Activated CD8-positive, alpha-beta memory T cell treated with anti-CD3 and anti-CD28 coated beads, Interleukin-2, amount 50 U/mL, for 24 hours (primary cell): Measurements from ENCODE around the gene ASAP3.
"Not testable (repeated sequence)": the region's sequence is repeated elsewhere in the genome, so short reads cannot be mapped to it uniquely, and the experiment has no call there.

Source experiments
- DNase-seq: peaks from one replicate; pipeline ENCODE4 v3.0.0-alpha.2; 2020; ENCODE audit errors: extremely low read depth

Gene ASAP3

DNA sequence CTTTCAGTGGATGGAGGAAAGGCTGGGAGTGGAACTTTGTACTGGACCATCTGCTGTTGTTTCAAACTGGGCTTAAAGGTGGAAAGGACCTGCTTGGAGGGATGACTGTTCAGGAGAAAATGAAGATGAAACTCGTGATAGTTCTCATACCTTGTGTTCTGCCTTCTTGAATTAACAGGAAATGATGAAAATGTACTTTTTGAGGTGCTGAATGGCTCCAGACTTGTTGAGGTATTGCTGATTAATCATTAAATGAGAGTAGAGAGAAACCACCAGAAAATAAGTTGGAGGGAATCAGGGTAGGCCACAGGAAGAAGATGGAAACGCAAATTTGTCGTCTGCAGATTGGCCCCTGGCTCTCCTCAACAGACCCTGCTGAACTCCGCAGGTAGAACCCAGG, 88.1 kb downstream of the ASAP3 start:
- no peak for DNase-seq

DNA sequence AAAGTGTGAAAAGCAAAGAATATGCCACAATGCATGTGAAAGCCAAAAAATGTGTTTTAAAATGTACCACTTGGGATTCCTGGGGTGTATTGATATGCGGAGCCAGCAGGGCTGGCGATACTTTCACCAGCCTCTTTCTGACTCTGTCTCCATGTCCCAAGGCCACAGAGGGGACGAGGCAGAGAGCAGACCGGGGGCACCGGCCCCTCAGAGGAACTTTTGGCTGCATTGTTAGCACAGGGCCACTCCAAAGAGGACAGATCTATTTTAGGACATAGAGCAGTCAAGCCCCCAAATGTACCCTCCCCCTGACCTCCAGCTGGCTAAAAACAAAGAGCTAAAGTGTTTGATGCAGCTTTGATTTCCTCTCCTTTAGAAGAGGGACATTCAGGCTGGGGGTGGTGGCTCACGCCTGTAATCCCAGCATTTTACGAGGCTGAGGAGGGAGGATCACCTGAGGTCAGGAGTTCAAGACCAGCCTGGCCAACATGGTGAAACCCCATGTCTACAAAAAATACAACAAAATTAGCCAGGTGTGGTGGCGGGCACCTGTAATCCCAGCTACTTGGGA, 88.7 kb downstream of the ASAP3 start:
- DNase-seq, result no peak

DNA sequence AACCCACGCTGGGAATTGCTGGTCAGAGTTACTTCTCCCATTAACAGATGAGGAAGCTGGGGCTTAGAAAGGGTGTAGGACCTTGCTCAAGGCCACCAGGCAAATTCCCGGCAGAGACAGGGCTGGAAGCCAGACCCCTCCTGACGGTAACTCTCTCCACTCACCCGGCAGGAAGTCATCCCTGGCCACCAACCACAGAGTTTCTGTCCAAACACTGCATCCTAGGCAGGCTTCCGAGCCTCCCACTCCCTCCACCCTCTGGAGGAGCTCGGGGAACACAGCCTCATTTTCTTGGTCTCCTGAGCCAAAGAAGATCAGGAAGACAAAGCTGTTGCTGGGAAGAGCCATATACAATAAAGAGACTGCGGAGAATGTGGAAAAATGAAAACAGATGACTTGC, 89.3 kb downstream of the ASAP3 start:
- DNase-seq, result no peak

DNA sequence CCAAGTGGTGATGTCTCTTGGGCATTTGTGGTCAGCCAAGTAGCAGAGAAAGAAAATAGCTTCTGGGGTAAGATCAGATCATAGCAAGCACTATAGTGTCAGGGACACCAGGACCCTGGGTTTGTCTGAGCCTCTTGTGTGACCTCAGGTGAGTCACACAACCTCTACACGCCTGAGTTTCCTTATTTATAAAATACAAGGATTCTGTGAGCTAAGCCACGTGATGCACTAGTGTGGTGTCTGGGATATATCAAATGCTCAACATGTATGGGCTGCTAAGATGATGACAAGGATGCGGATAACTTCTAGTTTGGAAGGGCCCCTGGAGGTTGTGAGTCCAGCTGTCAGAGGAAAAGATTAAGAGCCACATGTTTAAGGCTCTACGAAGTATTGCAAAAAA, 89.8 kb downstream of the ASAP3 start:
- no peak for DNase-seq

DNA sequence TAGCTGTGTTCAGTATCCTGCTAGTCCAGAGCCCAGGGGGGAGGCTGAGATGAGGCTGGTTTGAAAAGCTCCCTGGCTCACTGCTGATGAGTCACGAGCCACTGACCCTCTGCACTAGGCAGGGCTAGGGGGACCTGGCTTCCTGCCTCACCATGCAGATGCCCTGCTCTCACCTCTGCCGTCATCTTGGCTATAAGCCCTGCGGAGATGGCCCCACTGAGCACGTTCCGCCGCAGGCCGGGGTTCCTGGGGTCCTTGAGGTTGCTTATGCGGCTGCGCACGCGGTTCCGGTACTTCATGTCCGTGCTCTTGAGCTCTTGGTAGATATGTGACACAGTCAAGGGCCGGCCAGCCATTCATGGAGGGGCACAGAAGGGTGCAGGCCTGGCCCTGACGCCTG, 90.3 kb downstream of the ASAP3 start:
- DNase-seq, result no peak

DNA sequence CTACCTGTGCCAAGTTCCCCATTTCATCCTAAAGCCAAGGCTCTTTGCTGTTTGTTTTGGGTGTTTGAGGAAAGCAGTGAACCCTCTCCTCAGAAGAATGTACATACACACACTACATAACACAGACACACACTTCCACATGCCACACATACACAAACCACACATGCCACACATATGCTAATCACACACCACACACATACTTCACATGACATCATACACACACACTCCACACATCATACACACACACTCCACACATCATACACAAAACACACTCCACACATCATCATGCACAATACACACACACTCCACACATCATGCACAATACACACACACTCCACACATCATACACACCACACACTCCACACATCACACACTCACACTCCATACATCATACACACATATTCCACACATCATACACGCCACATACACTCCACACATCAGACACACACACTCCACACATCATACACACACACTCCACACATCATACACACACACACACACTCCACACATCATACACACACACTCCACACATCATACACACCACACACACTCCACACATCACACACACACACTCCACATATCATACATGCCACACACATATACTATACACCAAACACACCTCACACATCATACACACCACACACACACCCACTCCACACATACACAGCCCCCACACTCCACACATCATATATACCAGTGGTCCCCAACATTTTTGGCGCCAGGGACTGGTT, 91.7 kb downstream of the ASAP3 start:
- DNase-seq, result no peak

DNA sequence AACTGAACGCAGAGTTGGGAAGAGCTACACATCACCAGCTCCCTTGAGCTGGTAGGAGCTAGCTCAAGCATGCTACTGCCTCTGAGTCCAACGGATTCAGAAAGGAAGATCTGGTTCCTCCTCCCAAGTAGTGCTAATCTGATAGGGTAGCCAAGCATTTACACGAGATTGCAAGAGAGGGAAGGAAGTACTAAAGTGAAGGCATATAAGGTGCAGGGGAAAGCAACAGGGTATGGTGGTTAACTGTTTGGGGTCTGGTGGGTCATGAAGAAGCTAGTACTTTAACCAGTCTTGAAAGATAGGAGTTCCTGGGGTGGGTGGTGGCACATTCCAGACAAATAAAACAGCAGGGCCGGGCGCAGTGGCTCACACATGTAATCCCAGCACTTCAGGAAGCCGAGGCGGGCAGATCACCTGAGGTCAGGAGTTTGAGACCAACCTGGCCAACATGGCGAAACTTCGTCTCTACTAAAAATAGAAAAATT, 94.1 kb downstream of the ASAP3 start:
- no peak for DNase-seq

DNA sequence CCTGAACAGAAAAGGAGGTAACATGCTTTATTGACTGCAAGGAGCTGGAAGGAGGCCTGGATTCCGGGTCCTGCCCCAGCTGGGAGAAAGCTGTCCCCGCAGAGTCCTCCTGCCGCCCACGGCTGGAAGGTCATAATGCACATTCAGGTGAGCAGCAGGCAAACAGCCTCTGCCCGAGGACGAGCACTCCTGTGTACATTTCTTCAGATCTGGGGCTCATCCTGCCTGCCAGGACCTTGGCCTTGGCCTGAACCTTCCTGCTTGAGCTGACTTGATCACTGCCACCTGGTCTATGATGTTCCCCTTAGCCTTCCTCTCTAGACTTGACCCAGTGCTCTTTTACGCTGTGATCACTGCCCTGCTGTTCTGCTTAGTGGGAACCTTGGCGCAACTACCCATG, 96.5 kb downstream of the ASAP3 start:
- DNase-seq, result no peak

DNA sequence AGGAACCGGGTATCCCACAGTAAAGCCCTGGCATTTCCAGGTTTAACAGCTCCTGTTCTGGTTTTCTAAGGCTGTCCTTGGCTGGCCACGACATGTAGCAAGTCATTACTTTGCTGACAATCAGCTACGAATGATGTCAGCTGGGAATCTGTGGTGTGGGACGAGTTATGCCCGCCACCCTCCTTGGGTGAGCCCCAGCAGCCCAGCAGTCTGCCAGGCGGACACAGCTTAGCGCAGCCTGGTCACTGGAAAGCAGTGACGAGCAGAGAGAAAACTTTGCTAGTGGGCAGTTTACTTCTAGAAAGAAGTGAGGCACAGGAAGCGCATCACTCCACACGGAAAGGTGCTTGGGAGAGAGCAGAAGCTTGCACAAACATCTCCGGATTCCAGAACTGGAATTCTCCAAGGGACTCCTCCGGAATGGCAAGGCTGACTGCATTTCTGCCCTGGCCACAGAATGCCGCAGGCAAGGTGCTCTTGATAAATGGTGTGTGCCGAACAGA, 98.8 kb downstream of the ASAP3 start:
- DNase-seq, result no peak

DNA sequence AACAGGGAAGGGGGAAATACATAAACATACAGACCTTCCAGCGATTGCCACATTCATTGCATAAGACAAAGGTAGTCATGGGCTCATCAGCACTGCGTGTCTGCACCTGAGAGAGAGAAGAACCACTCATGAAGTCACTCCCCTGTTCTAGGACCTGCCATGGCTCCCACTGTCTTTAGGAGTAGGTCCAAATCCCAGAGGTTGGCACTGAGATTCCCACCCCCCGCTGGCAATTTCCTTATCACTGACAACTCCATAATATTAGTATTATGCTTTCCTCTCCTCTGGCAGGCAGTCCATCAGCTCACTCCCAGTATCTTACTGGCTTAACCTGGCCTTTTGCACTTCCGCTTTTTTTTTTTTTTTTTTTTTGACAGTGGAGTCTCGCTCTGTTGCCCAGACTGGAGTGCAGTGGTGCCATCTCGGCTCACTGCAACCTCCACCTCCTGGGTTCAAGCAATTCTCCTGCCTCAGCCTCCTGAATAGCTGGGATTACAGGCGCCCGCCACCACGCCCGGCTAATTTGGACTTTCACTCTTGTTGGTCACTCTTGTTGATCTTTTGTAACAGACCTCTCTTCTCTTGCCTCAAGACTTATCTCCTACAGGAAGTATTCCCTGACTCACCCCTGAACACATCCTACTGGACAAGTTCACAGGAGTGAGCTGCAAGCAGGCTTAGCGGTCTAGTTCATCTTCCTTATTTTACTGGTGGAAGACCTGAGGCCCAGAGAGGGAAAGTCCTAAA, 99.5 kb downstream of the ASAP3 start:
- DNase-seq, result no peak

DNA sequence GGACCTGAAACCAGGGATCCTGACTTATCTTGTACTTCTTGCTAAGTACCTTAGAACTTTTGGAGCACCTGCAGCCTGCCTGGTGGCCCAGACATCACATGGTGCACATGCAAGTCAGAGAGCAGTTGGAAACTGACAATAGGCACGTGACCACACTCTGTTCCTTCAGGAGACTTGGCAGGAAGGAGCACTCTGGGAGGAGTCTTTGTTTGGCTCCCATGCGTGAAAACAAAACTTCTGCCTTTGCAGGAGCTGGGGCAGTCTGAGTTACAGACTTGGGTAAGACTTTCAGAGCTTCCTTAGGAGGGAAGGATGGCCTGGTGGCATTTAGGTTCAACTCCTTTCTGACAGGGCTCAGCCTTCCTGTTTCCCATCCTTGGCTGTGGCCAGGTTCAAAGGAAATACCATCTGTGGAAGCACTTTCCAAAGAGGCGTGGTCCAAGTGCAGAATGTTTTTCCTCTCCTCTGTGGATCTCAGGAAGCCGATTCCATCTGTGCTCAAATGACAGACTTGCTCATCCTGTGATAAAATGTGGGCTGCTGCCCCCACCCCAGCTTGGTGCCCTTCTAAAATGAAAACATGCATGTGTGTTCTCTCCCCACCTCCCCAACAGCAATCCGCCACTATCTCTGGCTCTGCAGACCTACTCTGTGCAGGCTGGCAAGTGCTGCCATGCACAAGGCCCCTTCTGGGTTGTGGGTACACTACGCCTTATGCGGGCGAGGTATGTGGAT, 100.2 kb downstream of the ASAP3 start:
- DNase-seq, result no peak

DNA sequence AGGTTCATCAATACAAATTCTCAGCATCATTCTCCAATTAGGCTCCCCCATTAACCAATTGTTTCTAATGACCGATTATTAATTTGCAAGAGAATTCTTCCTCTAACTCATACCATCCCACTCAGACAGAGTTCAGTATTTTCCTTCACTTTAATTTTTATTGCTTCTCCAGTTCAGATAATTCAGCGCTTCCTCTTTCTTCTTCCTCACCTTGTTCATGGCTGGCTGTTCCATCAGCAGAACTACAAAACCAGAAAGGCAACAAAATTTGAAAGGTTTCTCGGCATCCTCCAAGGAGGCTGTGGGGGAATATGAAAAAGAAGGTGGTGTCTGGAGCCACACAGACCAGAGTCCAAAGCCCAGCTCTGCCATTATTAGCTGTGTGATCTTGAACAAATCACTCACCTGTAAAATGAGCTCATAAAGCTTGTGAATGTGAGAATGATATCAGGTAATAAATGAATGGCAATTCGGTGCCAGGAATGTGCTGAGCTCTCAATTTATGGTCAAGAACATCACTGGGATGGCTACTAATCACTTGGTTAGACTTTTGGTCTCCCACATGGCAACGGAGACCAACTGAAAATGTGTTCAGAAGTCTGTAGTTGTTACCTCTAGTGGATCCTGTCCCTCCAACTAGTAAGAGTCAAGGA, 102.6 kb downstream of the ASAP3 start:
- no peak for DNase-seq

DNA sequence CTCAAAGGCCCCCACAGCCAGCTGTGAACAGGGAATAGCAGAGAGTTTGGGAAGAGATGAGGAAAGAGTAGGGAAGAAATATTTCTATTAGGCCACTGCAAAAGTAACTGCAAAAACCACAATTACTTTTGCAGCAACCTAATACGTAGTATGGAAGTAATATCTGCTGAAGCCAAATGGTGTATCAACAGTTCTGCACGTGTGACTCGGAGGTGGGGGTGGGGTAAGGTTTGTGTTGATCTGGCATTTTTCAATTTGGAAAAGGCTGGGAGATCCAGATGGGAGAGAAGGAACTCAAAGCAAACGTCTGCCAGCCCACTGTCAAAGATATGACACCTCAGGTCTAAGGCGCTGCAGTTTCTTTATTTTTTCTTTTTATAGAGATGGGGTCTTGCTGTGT, 103.3 kb downstream of the ASAP3 start:
- DNase-seq, result no peak

DNA sequence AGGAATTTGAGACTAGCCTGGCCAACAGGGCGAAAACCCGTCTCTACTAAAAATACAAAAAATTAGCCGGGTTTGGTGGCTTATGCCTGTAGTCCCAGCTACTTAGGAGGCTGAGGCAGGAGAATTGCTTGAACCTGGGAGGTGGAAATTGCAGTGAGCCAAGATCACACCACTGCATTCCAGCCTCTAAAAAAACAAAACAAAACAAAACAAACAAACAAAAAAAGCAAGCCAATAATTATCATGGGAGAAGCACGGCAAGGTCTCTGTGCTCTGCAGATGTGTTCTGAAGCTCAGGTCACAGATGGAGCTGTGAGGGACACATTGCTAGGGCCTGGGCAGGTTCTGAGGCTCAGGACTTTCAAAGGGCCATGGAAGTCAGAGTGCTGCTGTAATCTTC, 103.7 kb downstream of the ASAP3 start:
- DNase-seq, result not testable (repeated sequence)
